Mesothelial cell of epicardium (in vitro differentiated cells): ENCODE measurements around the gene FRAT1. TPM values are rescaled to one million over a fixed set of nuclear protein-coding genes. Genes with fewer than 3 reads are reported as not detected.
"Not testable (repeated sequence)": the region's sequence is repeated elsewhere in the genome, so short reads cannot be mapped to it uniquely, and the experiment has no call there.

Experiments
- DNase-seq, 2 experiments: peaks; one replicate each; pipeline ENCODE4 v3.0.0; 2021; ENCODE audit warnings: low spot score in 2 of 2; ENCODE audit not compliant: unreplicated experiment in 2 of 2
- H3K27ac Mint-ChIP-seq: 2 replicates; pipeline ENCODE4 v1.8.0; 2021; ENCODE audit warnings: mixed read lengths
- H3K27me3 Mint-ChIP-seq: 2 replicates; pipeline ENCODE4 v1.8.0; 2021; ENCODE audit warnings: low read depth, mixed read lengths
- H3K36me3 Mint-ChIP-seq: 2 replicates; pipeline ENCODE4 v1.8.0; 2021; ENCODE audit warnings: mixed read lengths
- H3K4me1 Mint-ChIP-seq: 2 replicates; pipeline ENCODE4 v1.8.0; 2021; ENCODE audit warnings: mixed read lengths
- H3K4me3 Mint-ChIP-seq: 2 replicates; pipeline ENCODE4 v1.8.0; 2021; ENCODE audit warnings: mild to moderate bottlenecking, moderate library complexity, mixed read lengths
- H3K9me3 Mint-ChIP-seq: 2 replicates; pipeline ENCODE4 v1.8.0; 2021; ENCODE audit warnings: mixed read lengths
- CTCF ChIP-seq: fragments of 200-600 bp; sonication (generic); IDR thresholded peaks from one replicate; pipeline ENCODE4 v1.5.0; 2021; ENCODE audit warnings: antibody characterized with exemption; ENCODE audit not compliant: unreplicated experiment
- total RNA-seq: library from RNA; stranded (reverse); gene quantifications from 3 replicates; pipeline ENCODE4 v1.2.1, GENCODE V29; 2021

The FRAT1 gene
- total RNA-seq, 1 donor from 2014 or later = 2.9 TPM

GRCh38 chr10:97341416-97341815 lies 22.3 kb downstream of the FRAT1 start:
- peaks cover 21% of the 10 kb centered on the region for H3K27me3 Mint-ChIP-seq
- no peak for DNase-seq
- peaks cover 17% of the 10 kb centered on the region for H3K4me1 Mint-ChIP-seq
- no peaks in the 10 kb centered on the region for H3K36me3 Mint-ChIP-seq
- no peak overlapping the region for H3K27ac Mint-ChIP-seq
- H3K4me3 Mint-ChIP-seq = no peak overlapping the region
- H3K9me3 Mint-ChIP-seq = no peaks in the 10 kb centered on the region
- TF ChIP-seq CTCF = no peak

DNA sequence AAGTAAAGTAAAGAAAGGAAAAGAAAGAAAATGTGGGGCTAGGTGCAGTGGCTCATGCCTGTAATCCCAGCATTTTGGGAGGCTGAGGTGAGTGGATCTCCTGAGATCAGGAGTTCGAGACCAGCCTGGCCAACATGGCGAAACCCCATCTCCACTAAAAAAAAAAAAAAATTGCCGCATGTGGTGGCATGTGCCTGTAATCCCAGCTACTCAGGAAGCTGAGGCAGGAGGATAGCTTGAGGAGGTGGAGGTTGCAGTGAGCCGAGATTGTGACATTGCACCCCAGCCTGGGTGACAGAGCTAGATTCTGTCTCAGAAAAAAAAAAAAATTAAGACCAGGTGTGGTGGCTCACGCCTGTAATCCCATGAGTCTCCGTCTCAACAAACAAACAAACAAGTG lies 24.6 kb downstream of the FRAT1 start:
- DNase-seq, H3K27ac Mint-ChIP-seq, H3K36me3 Mint-ChIP-seq, H3K4me3 Mint-ChIP-seq, H3K4me1 Mint-ChIP-seq, H3K9me3 Mint-ChIP-seq: not testable (repeated sequence)
- peaks cover 11% of the 10 kb centered on the region for H3K27me3 Mint-ChIP-seq

DNA sequence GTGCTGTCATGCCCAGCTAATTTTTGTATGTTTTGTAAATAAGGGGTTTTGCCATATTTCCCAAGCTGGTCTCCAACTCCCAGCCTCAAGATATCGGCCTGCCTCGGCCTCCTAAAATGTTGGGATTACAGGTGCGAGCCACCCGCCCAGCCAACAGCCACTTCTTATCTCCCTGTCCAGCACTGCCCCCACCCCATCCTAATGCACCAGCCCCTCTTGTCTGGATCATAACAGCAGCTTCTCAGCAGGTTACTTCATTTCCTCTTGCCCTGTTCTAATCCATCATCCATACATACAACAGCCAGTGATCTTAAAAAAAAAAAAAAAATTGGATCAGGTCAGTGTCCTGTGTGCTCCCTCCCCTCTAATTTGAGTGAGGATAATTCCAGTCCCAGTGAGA lies 28.2 kb downstream of the FRAT1 start:
- no peak for TF ChIP-seq CTCF
- H3K4me1 Mint-ChIP-seq = peaks cover 9% of the 10 kb centered on the region
- no peak overlapping the region for H3K4me3 Mint-ChIP-seq
- no peaks in the 10 kb centered on the region for H3K36me3 Mint-ChIP-seq
- no peak for DNase-seq
- no peaks in the 10 kb centered on the region for H3K9me3 Mint-ChIP-seq
- no peaks in the 10 kb centered on the region for H3K27me3 Mint-ChIP-seq
- no peak overlapping the region for H3K27ac Mint-ChIP-seq

DNA sequence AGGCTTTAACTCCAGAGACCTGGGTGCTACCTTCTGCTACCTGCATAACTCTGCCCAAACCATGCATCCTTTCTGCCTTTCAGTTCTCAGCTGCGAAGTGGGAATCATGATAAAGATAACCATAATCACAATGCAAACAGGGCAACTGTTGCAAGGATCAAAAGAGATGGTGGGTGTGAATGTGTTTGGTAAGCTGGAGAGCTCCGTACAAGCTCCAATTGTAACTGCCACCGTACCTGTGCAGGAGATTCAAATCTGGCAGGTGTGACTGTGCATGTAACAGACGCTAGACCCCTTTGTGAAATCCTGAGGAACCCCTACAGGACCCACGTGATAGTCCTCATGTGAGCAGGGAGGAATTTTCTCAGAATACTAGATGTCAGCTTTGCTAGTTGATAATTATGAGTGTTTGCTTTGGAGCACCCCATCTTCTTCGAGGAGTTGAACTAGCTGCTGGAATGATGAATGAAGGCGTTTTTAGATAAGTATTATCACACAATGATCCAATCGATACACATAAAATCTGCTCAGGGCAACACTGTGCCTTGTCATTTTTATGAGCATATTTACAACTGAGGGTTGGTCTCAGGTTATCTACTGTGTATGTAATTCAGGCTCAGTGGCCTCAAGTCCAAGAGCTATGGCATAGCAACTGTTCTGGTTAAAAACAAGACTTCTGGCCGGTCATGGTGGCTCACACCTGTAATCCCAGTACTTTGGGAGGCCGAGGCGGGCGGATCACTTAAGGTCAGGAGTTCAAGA lies 30.9 kb downstream of the FRAT1 start:
- DNase-seq = no peak
- Mint-ChIP-seq H3K27me3 (no peaks in the 10 kb centered on the region), H3K36me3 (no peaks in the 10 kb centered on the region), H3K4me3 (no peak overlapping the region), H3K27ac (no peak overlapping the region), H3K9me3 (no peaks in the 10 kb centered on the region), H3K4me1 (peaks cover 9% of the 10 kb centered on the region)
- TF ChIP-seq CTCF = no peak

- no peak for TF ChIP-seq CTCF
- Mint-ChIP-seq H3K27me3 (no peaks in the 10 kb centered on the region), H3K36me3 (peaks cover 13% of the 10 kb centered on the region), H3K27ac (no peak overlapping the region), H3K4me3 (no peak overlapping the region), H3K9me3 (no peaks in the 10 kb centered on the region), H3K4me1 (peaks cover 9% of the 10 kb centered on the region)
- DNase-seq = no peak
Measured at GRCh38 chr10:97353945-97354344, 34.9 kb downstream of the FRAT1 start.

DNA sequence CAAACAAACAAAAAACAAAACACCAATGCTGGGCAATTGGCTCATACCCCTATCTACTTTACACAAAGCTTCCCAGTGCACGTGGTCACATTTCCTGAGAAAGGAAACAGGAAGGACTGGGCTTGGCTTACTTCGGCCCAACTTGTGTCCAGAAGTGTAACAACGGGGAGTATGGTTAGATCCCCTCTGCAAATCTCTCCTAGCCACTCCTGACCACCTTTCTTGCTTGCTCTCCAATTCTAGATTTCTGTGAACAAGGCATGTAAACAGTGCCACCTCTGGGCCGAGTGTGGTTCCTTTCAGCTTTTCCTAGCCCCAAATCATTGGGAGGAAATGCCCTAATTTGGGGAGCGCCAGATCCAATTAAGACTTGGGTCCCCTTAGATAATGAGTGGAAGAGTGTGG lies 36.5 kb downstream of the FRAT1 start:
- TF ChIP-seq CTCF = no peak
- DNase-seq = no peak
- Mint-ChIP-seq H3K9me3 (no peaks in the 10 kb centered on the region), H3K27me3 (no peaks in the 10 kb centered on the region), H3K36me3 (peaks cover 16% of the 10 kb centered on the region), H3K4me1 (no peaks in the 10 kb centered on the region), H3K4me3 (no peak overlapping the region), H3K27ac (no peak overlapping the region)
